ENCODE measurements around the gene TEC.

DNA sequence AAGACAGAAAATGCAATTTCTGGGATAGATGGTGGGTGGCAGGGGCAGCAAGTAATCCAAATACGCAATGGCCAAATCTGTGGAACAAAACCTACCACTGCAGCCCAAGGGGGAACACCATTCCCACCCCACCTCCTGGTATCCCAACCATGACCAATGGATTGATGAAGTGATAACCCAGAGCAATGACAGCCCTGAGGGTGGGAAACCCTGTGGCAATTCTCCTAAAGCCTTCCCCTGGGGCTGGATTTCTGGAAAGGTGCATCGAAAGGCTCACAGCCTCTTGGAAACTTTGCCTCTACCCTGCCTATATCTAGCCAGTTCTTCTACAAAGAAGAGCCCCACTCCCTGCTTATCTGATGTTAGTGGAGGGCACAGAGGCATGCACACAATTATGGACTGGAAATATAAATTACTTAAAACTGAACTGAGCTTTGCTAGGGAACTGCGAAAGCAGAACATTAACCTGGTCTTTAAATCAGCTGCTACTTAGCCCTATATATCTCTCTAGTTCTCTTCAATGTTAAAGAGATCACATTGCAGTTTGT is 75.6 kb downstream of the TEC start:
- TF ChIP-seq POLR2AphosphoS5 (IDR thresholded peaks at IDR 0.05) (no peak), EP300 (IDR thresholded peaks at IDR 0.05) (no peak)
- TF ChIP-seq, protein P1, sequence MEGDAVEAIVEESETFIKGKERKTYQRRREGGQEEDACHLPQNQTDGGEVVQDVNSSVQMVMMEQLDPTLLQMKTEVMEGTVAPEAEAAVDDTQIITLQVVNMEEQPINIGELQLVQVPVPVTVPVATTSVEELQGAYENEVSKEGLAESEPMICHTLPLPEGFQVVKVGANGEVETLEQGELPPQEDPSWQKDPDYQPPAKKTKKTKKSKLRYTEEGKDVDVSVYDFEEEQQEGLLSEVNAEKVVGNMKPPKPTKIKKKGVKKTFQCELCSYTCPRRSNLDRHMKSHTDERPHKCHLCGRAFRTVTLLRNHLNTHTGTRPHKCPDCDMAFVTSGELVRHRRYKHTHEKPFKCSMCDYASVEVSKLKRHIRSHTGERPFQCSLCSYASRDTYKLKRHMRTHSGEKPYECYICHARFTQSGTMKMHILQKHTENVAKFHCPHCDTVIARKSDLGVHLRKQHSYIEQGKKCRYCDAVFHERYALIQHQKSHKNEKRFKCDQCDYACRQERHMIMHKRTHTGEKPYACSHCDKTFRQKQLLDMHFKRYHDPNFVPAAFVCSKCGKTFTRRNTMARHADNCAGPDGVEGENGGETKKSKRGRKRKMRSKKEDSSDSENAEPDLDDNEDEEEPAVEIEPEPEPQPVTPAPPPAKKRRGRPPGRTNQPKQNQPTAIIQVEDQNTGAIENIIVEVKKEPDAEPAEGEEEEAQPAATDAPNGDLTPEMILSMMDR (IDR thresholded peaks at IDR 0.05), result no peak
